GM23248 (cell line): ENCODE data around the gene HLA-A.

Experiments
- EZH2 ChIP-seq: fragments of 200-600 bp; sonication (generic); IDR thresholded peaks from 2 replicates; pipeline ENCODE4 v1.6.1; 2018; ENCODE audit warnings: antibody characterized with exemption, mild to moderate bottlenecking; ENCODE audit not compliant: insufficient read depth, poor library complexity, severe bottlenecking
- EZH2phosphoT487 ChIP-seq: fragments of 200-600 bp; sonication (generic); IDR thresholded peaks from 2 replicates; pipeline ENCODE4 v1.6.1; 2018; ENCODE audit warnings: antibody characterized with exemption, moderate library complexity, mild to moderate bottlenecking, low read depth; ENCODE audit not compliant: insufficient read depth

GRCh38 chr6:29995340-29995777, 53.0 kb downstream of the HLA-A start:
- TF ChIP-seq EZH2 = no peak
- no peak for TF ChIP-seq EZH2phosphoT487
